HG02938 (cell line): ENCODE measurements around the gene YIF1B.
A peak's percentile ranks its signal among the peaks of the same experiment; 100 is the strongest.

Experiments used
- ATAC-seq: cut with Tn5 transposase; IDR thresholded peaks from one replicate; pipeline ENCODE4 v1.9.1; 2021; ENCODE audit warnings: mild to moderate bottlenecking, moderate library complexity; ENCODE audit not compliant: unreplicated experiment

Gene YIF1B

DNA sequence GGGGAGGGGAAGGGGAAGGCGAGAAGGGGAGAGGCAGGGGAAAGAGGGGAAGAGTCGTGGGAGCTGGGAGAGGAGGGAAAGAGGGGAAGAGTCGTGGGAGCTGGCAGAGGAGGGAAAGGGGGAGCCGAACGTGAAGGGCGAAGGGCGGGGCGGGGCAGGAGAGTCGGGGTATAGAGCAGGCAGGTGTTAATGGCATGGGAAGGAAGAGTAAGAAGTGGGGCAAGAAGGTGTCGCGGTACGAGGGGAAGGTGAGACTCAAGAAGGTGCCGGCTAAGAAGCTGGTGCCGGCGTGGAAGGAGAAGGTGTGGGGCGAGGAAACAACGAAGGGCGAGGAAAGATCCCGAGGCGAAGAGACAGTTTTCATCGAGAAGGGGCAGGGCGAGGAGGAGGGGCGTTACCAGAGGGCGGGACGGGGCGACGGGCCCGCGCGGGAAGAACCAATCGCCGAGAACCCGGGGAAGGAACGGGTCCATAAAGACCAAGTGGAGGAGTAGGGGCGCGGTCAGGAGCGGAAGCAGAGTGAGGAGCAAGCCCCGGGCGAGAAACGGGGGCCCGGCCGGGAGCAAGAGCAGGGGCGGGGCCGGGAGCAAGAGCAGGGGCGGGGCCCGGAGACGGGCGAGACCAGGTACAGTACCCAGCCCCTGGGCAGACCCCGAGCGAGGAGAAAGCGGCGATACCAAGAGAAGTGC lies 20.3 kb upstream of the YIF1B start:
- ATAC-seq = peak; percentile 65

DNA sequence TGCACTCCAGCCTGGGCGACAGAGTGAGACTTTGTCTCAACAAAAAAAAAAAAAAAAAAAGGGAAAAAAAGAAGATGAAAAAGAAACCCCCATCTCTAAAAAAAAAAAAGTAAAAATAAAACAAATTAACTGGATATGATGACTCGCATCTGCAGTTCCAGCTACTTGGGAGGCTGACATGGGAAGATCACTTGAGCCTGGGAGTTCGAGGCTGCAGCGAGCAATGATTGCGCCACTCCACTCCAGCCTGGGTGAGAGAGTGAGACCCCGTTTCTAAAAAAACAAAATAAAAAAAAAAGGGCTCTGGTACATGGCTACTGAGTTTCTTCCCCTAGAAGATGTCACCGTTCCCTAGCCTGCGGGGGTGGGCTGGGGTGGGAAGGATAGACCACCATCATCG lies 17.5 kb upstream of the YIF1B start:
- no peak for ATAC-seq

DNA sequence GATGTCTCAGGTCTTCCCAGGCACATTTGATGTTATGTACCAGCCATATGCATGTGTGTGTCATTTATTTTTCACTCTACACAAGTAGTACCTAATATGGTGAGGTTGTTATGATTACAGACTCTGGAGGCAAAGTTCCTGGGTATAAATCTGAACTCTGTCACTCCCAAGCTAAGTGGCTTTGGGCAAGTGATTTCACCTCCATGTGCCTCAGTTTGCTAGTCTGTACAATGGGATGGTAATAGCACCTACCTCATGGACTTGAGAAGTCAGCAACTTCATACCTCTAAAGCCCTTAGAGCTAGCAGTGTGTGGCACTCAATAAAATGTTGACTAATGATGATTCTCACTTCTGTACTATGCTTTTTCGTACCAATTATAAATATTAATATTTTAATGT lies 16.0 kb upstream of the YIF1B start:
- ATAC-seq = no peak

DNA sequence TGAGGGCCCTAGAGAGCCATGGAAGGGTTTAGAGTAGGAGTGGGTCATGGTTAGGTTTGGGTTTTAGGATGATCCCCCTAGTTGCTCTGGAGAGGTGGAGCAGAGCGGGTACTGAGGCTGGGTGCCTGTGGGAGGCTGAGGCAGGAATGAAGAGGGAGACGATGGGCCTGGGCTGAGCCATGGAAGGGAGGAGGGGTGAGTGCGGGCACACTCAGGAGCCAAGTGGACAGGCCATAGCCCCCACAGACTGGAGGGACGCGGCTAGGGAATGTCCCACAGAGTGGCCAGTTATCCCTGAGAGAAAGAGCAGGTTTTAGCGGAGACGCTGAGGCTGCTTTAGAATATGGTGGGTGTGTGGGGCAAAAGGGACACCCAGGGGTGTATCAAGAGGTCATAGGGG lies 13.9 kb upstream of the YIF1B start:
- ATAC-seq = no peak

DNA sequence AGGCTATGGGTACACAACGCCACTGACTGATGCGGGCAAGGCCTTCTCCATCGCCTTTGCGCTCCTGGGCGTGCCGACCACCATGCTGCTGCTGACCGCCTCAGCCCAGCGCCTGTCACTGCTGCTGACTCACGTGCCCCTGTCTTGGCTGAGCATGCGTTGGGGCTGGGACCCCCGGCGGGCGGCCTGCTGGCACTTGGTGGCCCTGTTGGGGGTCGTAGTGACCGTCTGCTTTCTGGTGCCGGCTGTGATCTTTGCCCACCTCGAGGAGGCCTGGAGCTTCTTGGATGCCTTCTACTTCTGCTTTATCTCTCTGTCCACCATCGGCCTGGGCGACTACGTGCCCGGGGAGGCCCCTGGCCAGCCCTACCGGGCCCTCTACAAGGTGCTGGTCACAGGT lies 10.8 kb upstream of the YIF1B start:
- no peak for ATAC-seq

DNA sequence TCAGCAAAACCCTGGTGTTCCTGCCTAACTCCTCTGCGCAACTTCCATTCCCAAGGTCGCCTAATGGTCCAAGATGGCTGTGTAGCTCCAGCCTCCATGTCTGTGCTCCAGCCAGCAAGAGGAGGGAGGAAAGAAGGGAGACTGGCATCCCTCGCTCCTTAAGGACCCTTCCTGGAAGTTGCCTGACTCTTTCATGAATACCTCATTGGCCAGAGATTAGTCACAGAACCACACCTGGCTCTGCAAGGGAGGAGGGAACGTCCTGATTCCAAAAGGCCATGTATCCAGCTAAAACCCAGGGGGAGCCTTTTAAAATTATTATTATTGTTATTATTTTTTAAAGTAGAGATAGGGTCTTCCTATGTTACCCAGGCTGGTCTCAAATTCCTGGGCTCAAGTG lies 8.7 kb upstream of the YIF1B start:
- no peak for ATAC-seq

DNA sequence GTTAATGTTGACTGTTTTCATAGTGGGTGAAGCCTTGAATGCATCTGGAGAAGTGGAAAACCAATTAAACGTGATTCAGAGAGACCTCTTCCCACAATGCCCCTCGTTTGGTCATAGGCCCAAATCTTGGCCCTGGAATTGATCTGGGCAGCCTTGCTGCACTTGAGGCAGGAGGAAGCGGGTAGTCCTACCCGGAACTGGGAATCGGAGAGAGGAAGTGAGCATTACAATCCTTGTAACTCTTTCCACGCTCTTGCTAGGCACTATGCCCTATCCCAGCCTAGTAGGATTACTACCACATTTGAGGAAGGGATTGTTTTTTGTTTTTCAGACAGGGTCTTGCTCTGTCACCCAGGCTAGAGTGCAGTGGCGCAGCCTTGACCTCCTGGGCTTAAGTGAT lies 7.5 kb upstream of the YIF1B start:
- ATAC-seq = no peak

DNA sequence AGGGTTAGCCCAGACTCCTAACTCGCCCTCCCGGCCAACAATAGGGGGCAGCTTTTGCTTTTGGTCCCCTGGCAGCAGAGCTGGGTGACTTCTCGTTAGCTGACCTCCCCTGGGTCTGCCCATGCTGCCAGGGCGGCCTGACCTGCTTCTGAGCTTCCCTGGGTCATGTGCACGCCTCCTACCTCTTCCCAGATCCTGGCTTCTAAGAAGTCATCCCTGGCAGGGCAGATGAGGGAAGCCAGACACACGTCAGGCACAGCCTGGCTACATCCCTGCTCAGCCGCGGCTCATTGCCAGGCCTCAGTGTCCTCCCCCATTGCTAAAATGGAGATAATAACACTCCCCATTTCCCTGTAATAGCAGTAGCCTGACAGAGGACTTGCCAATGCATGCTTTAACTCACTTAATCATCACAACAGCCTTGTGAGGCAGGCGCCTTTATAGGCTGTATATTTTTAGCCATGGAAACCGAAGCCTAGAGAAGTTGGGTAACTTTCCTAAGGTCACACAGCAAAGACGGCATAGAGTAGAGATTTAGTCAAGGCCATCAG lies 6.0 kb upstream of the YIF1B start:
- no peak for ATAC-seq

DNA sequence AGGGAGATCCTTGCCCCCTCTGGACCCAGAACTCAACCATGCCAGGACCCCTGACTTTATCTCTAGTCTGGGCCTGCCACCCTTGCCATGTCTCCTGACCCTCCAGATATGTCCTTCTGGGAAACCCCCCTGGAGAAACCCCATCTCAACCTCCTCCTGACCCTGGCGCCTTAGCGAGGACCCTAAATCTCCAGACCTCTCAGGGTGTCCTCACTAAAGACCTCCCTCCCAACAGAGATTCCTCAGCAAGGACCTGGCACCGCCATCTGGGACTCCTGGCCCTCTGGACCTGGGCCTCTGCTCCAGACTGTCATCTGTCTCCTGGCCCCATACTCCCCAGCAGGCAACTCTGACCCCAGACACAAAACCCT lies 5.2 kb upstream of the YIF1B start:
- ATAC-seq = no peak

DNA sequence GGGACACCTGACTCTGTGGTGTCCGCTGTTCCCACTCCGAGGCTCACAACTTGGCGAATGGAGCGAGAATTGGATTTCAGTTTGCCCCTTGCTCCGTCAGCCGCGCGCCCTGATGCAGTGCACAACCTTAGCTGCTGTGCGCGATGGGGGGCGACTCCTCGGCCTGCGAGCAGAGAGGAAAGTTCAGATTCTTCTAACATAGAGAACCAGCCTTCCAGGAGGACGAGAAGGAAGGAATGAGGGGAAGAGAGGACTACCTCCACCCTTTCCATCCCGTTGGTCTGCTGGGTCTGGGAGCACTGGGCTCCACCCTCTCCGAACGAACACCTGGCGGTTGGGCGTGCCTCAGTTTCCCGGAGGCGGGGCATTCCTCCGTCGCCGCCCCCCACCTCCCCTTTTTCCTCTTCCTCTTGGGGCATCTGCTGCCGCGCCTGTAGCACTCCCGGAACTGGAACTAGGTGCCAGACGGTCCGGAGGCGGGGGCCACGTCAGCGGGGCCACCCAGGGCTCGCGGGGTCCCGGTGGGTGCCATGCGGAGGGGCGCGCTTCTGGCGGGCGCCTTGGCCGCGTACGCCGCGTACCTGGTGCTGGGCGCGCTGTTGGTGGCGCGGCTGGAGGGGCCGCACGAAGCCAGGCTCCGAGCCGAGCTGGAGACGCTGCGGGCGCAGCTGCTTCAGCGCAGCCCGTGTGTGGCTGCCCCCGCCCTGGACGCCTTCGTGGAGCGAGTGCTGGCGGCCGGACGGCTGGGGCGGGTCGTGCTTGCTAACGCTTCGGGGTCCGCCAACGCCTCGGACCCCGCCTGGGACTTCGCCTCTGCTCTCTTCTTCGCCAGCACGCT lies 3.9 kb upstream of the YIF1B start, which contains the start of gene KCNK6:
Gene KCNK6, plus strand, starts transcription at position 425 of the 838 bp plus-strand sequence. Its CDS starts 106 bp downstream, at position 531.
- ATAC-seq = no peak

DNA sequence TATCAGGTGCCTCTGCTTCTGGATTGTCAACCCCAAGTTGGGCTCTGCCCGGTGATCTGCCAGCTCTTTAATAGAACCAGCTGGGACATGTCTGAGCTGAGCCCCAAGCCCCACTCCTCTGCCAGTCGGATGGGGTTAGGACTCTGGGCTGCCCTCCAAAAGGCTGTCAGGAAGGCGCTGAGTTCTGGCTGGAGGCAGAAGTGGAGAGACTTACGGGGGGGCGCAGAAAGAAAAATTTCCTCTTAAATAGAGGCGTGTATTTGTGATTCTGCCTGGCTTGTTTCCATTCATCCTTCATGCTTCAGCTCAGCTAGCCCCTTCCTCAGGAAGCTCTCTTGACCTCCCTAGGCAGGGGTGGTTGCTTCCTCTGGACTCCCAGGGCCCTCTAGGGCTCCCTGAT lies 2.9 kb upstream of the YIF1B start:
- ATAC-seq = no peak

DNA sequence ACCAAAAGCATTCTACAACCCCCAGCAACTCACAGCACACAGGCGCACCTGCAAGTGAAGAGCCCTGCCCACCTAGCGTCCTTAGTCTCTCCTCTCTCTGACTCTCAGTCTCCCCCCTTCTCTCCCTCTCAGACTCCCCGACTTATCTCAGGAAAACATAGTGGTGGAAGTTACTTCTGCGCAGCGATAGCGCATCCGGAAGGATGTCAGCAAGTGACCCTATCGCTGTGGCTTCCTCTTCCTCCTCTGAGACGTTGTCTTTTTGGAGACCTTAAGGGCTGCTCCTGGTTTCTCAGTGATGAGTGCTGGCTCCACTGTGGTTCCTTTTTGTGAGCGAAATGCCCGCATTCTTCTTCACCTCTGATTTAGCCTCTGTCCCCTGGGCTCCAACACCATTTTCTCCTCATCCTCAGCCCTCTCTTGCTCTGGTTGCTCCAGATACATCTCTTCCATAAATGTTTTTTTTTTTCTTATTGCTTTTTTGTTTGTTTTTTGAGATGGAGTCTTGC lies 1.4 kb upstream of the YIF1B start:
- ATAC-seq = no peak

DNA sequence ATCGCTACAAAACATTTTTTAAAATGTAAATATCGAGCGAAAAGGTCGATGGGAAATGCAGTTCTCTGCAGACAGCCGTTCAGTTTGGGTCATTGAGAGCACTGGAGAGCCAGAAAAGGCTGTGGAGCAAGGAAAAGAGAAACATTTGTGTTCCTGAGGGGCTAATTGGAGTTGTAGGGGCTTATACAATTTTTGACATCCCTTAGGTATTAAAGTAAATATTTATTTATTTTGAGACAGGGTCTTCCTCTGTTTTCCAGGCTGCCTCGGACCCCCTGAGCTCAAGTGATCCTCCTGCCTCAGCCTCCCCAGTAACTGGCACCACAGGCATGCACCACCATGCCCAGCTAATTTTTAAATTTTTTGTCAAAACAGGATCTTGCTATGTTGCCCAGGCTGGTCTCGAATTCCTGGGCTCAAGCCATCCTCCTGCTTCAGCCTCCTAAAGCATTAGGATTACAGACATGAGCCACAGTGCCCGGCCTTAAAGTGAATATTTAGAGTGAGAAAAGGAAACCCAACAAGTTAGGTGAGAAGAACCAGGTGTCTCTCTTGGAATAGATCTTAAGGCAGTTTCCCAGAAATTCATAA lies 825 bp upstream of the YIF1B start:
- ATAC-seq = no peak

DNA sequence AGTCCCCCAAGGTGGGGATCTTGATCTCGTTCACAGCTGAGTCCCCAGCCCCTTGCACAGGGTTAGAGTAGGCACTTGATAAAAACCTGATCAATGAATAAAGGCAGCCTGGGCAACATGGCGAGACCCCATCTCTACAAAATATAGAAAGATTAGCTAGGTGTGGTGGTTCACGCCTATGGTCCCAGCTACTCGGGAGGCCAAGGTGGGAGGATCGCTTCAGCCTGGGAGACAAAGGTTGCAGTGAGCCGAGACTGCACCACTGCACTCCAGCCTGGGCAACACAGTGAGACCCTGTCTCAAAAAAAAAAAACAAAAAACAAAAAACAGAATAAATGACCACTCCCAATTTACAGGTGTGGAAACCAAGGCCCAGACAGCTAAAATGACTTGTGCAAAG lies 4.8 kb downstream of the YIF1B start:
- no peak for ATAC-seq

DNA sequence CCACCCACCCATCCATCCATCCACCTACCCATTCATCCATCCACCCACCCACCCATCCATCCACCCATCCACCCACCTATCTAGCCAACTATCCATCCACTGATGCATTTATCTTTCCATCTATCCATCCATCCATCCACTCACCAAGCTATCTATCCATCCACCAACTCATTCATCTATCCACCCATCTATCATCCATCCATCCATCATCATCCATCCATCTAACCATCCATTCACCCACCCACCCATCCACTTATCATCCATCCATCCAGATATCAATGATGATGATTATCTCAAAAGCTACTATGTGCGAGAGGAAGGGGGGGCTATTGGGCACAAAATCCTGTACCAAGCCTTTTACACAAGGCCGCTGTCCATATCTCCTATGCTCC lies 5.5 kb downstream of the YIF1B start:
- ATAC-seq = no peak

DNA sequence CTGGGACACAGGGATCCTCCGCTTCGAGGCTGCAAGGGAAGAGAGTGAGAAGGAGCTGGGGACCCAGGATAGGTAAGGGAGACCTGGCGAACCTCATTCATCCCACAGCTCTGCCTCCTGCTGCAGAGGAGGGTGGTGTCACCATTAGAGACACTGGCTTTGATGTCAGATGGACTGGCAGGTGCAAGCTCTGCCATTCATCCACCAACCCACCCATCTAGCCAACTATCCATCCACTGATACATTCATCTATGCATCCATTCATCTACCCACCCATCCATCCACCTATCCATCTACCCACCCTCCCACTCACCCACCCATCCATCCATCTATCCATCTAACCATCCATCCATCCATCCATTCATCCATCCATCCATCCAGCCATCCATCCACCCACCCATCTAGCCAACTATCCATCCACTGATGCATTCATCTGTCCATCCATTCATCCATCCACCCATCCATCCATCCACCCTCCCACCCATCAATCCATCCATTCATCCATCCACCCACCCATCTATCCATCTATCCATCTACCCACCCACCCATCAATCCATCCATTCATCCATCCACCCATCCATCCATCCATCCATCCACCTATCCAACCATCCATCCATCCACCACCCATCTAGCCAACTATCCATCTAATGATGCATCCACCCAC lies 6.0 kb downstream of the YIF1B start:
- ATAC-seq = no peak

DNA sequence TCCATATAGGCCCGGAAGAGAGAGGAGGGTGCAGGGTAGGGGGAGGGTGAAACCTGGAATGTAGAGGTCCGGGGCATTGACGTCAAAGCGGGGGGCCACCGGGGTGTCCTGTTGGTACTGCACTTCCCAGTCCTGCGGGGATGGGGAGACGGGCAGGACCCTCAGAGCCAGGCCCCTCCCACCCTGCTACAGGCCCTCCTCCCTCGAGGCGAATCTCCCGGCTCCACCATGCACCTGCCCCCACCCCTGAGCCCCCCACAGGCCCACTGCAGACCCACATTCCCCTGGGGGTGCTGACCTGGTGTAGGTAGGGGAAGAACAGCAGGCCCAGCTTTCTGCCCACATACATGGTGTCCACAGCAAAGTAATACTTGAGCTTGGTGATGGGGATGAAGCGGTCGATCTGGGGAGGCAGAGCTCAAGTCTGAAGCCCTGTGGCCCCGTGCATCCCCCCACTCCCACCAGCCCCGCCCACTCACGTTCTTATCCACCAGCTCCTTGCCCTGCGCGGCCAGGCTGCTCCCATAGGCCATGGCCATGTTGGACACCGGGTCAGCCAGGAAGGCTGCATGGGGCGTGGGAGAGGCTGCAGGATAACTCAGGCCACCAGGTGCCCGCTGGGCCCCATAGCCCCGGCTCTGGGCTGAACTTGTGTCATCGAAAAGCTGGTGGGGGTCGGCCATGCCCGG lies 6.7 kb downstream of the YIF1B start:
- no peak for ATAC-seq

DNA sequence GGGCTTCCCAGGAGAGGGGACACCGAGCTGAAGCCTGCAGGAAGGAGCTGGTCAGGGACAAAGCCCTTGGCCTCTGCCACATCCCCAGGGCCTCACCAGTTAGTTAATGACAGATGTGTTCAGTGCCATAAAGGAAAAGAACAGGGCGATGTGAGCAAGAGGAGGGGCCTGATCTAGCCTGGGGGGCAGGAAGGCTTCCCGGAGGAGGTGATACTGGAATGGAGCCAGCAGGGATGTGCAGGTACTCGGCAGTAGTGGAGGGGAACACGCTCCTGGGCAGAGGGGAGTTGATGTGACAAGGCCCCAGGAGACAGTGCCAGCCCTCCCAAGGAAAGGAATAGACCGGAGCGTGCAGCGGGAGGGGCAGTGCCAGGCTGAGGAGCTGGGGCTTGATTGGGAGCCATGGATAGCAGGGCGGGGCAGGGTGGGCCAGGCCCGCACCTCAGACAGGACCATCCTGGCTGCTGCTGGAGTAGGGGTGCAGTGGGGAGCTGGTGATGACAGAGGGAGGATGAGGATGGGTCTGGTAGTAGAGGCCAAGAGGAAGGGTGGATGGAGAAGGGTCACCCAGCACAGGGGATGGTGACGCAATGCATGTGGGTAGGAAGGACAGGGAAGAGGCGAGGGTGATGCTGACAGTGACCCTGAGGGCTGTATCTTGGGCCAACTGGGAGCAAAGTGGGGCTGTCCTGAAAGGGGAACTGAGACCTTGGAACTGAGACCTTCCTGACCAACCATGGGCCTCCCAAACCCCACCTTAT lies 7.6 kb downstream of the YIF1B start:
- no peak for ATAC-seq

DNA sequence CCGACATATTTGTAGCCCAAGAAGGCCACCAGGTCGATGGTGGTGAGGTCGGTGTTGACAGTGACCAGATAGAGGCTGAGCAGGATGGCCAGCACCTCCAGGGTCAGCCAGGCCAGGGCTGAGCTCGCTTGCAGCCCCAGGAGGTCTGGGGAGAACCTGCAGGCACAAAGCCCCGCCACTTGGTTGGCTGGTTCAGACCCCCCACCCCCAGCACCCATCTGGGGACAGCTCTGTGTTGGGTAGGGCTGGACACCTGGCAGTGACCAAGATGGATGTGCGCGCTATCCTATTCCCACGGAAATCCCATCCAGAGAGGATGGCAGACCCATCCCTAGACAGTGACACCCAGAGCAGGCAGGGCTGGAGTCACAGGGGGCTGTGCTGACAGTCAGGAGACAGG lies 8.2 kb downstream of the YIF1B start:
- no peak for ATAC-seq

DNA sequence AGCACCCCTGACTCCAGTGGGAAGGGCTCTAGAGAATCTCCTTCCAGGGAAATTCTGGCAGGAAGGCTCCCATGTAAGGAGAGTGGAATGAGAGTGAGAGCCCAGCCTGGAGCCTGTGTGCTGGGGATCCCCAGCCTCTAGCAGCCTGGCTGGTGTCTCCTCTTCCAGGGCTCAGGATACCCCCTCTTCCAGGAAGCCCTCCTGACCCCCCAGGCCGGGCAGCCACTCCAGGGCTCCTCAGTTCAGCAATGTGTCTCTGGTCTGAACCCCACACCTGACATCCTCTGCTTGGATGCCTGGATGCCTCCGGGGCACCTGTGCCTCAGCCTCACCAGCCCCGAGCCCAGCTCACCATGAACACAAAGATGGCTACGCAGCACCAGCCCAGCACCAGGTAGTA lies 8.7 kb downstream of the YIF1B start:
- ATAC-seq = no peak
